GM18519 (cell line): ENCODE data around the gene LYST.

ENCODE experiments used
- ATAC-seq: cut with Tn5 transposase; IDR thresholded peaks from one replicate; pipeline ENCODE4 v1.9.1; 2021; ENCODE audit warnings: mild to moderate bottlenecking, moderate library complexity; ENCODE audit not compliant: unreplicated experiment, low FRiP score

The LYST gene

DNA sequence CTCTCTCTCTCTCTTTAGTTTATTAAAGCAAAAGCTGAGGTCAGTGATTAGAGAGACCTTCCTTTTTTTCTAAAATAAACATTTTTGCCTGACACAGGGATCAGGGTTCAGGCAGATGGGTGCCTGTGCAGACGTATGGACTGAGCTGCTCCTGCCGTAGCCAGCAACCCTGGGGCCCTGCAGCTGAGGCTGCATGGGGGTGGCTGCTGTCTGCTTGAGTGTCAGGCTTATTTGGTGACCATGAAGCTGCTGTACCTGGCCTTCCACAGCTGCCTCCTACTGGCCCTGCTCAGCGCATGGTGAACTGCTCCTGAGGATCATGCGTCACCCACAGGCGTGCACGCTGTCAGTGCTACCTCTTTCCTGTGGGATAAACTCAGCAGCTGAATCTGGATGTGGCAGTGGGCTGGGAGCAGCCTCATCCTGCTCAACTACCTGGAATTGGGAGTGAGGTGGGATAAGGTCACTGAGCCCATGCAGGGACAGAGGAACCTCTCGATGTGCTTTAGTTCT lies 252.2 kb downstream of the LYST start:
- ATAC-seq: no peak

DNA sequence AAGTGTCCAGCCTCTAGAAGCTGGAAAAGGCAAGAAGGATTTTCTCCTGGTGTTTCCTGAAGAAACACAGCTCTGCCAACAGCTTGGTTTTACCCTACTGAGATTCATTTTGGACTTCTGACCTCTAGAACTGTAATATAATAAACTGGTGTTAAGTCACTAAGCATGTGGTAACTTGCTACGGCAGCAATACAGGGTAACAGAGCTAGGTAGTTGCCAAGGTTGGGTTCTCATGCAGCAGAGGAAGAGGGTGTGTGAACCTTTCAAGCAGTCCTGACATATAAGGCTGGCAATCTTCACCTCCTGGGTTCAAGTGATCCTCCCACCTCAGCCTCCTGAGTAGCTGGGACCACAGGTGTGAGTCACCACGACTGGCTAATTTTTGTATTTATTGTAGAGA lies 253.1 kb downstream of the LYST start:
- no peak for ATAC-seq

- ATAC-seq: no peak
Observed at GRCh38 chr1:235612761-235613160, 253.9 kb downstream of the LYST start.
